Measurements from ENCODE around the gene ZC3H12A.

Gene ZC3H12A

GRCh38 chr1:37455516-37455915, 18.9 kb upstream of the ZC3H12A start:
- no peak for DNase-seq (ENCODE audit: low read depth in 2 of 2)

GRCh38 chr1:37456614-37457013, 17.8 kb upstream of the ZC3H12A start:
- DNase-seq (ENCODE audit: low read depth in 2 of 2) = no peak

GRCh38 chr1:37458551-37458950, 15.8 kb upstream of the ZC3H12A start:
- DNase-seq (ENCODE audit: low read depth in 2 of 2) = no peak

GRCh38 chr1:37461698-37462436, 12.5 kb upstream of the ZC3H12A start:
- no peak for DNase-seq (ENCODE audit: low read depth in 2 of 2)

GRCh38 chr1:37464443-37464842, 9.9 kb upstream of the ZC3H12A start:
- DNase-seq (ENCODE audit: low read depth in 2 of 2) = no peak

- no peak for DNase-seq (ENCODE audit: low read depth in 2 of 2)
Measured at GRCh38 chr1:37465593-37466517, 8.5 kb upstream of the ZC3H12A start.

- DNase-seq (ENCODE audit: low read depth in 2 of 2) = no peak
Measured at GRCh38 chr1:37468037-37468436, 6.3 kb upstream of the ZC3H12A start.

DNA sequence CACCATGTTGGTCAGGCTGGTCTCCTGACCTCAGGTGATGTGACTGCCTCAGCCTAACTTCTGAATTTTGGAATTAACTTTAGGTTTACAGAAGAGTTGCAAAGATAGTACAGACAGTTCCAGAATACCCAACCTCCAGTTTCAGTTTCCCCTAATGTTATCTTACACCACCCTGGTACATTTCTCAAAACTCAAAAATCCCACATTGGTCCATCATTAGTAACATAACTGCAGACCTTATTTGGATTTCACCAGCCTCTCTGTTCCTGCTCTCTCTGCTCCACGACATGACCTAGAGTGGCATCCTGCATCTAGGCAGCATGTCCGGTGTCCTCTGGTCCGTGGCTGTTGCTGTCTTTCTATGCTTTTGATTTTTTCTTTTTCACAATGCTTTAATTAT, 5.0 kb upstream of the ZC3H12A start:
- no peak for DNase-seq (ENCODE audit: low read depth in 2 of 2)

GRCh38 chr1:37471345-37472231, 2.8 kb upstream of the ZC3H12A start:
- DNase-seq (ENCODE audit: low read depth in 2 of 2) = no peak

DNA sequence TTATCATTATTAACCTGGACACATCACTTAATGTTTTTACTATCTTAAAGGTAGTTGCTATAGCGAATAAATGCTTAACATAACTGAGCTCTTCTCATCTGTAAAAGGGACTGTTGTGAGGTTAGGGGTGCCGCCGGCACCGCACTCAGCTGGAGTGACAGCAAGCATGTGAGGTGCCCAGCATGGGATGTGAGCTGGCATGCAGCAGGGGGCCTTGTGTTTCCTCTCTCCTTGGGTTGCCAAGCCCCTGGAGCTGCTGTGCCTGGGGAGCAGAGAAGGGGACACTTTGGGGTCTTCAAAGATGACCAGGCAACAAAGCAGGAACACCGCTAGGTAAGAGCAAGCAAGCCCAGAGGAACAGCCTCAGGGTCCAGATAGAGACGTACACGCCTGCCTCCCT, 2.1 kb upstream of the ZC3H12A start:
- no peak for DNase-seq (ENCODE audit: low read depth in 2 of 2)

DNA sequence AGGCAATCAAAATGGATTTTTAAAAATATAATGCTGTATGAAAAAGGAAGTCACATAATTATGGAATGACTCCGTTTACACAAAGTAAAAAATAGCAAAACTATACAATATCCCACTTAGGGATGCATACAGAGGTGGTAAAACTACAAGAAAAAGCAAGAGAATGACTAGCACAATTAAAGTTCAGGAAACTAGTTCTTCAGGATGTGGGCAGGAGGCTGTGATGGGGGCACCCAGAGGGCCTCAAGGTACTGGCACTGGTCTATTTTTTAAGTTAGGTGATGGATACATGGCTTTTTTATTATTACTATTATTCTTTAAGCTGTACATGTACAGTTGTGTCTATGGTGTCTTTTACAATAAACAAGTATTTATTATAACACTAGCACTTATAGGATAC, 1.4 kb upstream of the ZC3H12A start:
- DNase-seq (ENCODE audit: low read depth in 2 of 2) = no peak

GRCh38 chr1:37473431-37474045, 842 bp upstream of the ZC3H12A start:
- no peak for DNase-seq (ENCODE audit: low read depth in 2 of 2)

- DNase-seq (ENCODE audit: low read depth in 2 of 2) = no peak
Measured at GRCh38 chr1:37474697-37475379, 458 bp downstream of the ZC3H12A start.

DNA sequence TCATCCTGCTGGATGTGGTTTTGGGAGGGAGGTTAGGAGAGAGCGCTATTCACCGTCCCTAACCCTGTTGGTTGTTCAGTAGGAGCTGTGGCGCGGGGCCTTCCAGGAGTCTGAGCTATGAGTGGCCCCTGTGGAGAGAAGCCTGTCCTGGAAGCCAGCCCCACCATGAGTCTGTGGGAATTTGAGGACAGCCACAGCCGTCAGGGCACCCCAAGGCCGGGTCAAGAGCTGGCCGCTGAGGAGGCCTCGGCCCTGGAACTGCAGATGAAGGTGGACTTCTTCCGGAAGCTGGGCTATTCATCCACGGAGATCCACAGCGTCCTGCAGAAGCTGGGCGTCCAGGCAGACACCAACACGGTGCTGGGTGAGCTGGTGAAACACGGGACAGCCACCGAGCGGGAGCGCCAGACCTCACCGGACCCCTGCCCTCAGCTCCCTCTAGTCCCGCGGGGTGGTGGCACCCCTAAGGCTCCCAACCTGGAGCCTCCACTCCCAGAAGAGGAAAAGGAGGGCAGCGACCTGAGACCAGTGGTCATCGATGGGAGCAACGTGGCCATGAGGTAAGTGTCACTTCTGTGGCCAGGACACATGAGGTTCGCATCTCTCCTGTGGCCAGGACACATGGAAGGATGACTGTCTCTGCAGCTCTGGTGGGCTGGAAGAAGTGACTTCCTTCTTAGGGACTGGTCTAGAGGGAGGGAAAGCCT, 1.2 kb downstream of the ZC3H12A start:
- no peak for DNase-seq (ENCODE audit: low read depth in 2 of 2)

GRCh38 chr1:37476087-37476452, 1.7 kb downstream of the ZC3H12A start:
- no peak for DNase-seq (ENCODE audit: low read depth in 2 of 2)

GRCh38 chr1:37476460-37477197, 2.2 kb downstream of the ZC3H12A start:
- no peak for DNase-seq (ENCODE audit: low read depth in 2 of 2)

DNA sequence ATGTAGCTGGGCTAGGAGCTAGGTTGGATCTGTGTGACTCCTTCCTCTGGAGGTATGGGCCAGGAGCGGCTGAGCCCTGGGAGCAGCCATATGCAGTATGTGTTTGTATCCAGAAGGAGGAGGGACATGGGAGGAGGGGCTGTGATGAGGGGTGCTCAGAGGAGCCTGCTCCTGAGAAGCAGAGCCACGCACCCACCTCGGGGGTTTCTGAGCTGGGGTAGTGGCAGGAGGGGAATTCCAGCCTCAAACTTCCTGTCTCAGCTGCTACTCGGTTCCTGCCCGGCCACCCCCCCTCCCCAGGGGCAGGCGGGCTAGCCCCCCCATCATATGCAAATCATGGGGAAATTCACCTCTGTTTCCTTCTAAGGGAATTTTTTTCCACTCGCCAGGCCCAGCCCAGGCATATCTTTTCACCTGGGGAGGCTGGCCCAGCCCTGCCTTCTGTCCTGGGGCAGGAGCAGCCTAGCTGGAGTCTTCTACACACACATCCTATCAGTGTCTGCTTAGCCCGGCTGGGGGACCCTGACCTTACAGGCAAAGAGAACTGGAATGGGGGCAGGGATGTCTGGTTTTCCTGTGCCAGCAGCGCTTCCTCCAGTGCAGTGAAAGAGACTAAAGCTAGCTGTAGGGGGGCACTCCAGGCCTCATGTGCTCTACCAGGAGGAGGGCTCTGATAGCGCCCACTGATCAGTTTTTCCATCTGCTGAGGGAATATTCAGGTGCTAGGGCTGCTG, 3.0 kb downstream of the ZC3H12A start:
- peak; percentile 80 to 90 for DNase-seq (ENCODE audit: low read depth in 2 of 2)

- DNase-seq (ENCODE audit: low read depth in 2 of 2) = no peak
Measured at GRCh38 chr1:37477946-37478345, 3.6 kb downstream of the ZC3H12A start.

DNA sequence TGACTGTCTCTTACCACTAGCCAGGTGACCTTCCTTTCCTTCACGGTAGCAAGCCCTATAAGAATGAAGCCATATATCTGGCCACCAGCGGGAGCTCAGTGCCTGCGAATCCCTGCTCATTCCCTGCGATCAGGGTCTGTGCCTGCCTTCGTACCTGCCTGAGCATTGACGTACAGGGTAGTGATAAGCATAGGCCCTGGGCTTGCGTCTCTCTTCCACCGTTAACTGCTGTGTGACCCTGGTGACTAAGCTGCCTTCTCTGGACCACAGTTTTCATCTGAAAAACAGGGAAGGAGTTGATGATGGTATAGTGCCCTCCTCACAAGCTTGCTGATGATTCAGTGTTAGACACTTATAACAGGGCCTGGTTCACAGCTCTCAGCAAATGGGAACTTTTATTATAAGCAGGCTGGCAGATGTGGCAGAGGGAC, 4.1 kb downstream of the ZC3H12A start:
- DNase-seq (ENCODE audit: low read depth in 2 of 2) = peak in 1 of 2 donors; percentile 59

All from activated CD8-positive, alpha-beta memory T cell treated with anti-CD3 and anti-CD28 coated beads for 4 hours (primary cell).